Prostate gland (tissue), 2 donors: Measurements from ENCODE around the gene MMP11. TPM values are rescaled to one million over a fixed set of nuclear protein-coding genes. Genes with fewer than 3 reads are reported as not detected.
A peak's percentile ranks its signal among the peaks of the same experiment; 100 is the strongest.

Experiments
- DNase-seq: peaks from one replicate; pipeline ENCODE4 v3.0.0-alpha.2; 2019; ENCODE audit warnings: low spot score
- H3K27ac ChIP-seq, 2 donors: fragments of 200-600 bp; sonication (generic); 2 replicates each; pipeline ENCODE4 v1.5.1; 2017 to 2019
- H3K27me3 ChIP-seq: fragments of 200-600 bp; sonication (generic); replicated peaks from 2 replicates; pipeline ENCODE4 v1.5.1; 2019; ENCODE audit not compliant: insufficient read depth
- H3K36me3 ChIP-seq, 2 donors: fragments of 200-600 bp; sonication (generic); 1 replicate in 1 of 2; 2 replicates in 1 of 2; pipeline versions ENCODE4 v1.5.1 to v1.8.1; 2017 to 2019
- H3K4me1 ChIP-seq: fragments of 200-600 bp; sonication (generic); replicated peaks from 2 replicates; pipeline ENCODE4 v1.5.1; 2019
- H3K4me3 ChIP-seq, 2 donors: fragments of 200-600 bp; sonication (generic); 2 replicates each; pipeline ENCODE4 v1.5.1; 2017 to 2019
- H3K9me3 ChIP-seq: fragments of 200-600 bp; sonication (generic); 2 replicates; pipeline ENCODE4 v1.5.1; 2017
- CTCF ChIP-seq, 4 experiments: fragments of 200-600 bp in 2 of 4; fragments of 450-650 bp in 2 of 4; sonication (generic) in 2 of 4; IDR thresholded peaks; 1 replicate in 3 of 4; 2 replicates in 1 of 4; pipeline ENCODE4 v1.5.1; 2016 to 2019; ENCODE audit warnings: antibody characterized with exemption in 4 of 4, mild to moderate bottlenecking in 2 of 4, moderate library complexity in 2 of 4
- POLR2A ChIP-seq: fragments of 450-650 bp; IDR thresholded peaks from one replicate; pipeline ENCODE4 v1.6.1; 2016; ENCODE audit warnings: antibody characterized with exemption, mild to moderate bottlenecking
- POLR2AphosphoS5 ChIP-seq: sonication (generic); formaldehyde crosslinking; IDR thresholded peaks from one replicate; pipeline ENCODE4 v1.6.1; 2017; ENCODE audit warnings: antibody characterized with exemption
- WGBS: methylation state at CpG from one replicate; pipeline ENCODE4 v1.1.5; 2018; 5-methylcytosine and 5-hydroxymethylcytosine counted together
- intact Hi-C: fragments of 100-400 bp; cut with DNase I; formaldehyde crosslinking; loops from one replicate; pipeline ENCODE4 v1.14.2; 2022
- total RNA-seq, 2 donors: library from RNA; depleted of rRNA; stranded (reverse); fragments of >200 nt; gene quantifications; one replicate each; pipeline ENCODE4 v1.1.0, GENCODE V29; 2016

Gene MMP11
- total RNA-seq, 2 donors from 2014 or later: 6.3 to 26.6 TPM

DNA sequence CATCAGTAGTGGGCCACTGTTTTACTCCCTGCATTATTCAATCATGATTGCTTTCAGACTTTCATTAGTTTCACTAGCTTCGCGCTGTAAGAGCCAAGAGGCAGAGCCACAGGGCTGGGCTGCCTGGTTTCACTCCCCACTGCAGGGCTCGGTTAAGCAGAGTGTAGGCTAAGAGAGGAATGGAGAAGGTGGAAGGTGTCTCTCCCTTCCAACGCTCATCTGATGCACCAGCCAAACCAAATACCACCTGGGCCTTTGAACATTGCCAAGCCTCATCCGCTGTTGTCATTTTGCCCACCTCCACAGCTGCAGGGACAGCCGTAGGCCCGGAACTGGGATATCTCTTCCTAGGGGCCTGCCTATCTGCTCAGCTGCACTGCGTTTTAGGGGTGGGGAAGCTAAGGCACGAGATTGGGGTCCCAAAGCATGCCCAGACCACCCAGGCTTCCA, 13.6 kb downstream of the MMP11 start:
- Histone ChIP-seq H3K27me3 (no peaks in the 10 kb centered on the region), H3K9me3 (no peaks in the 10 kb centered on the region), H3K4me1 (no peaks in the 10 kb centered on the region), H3K4me3 (peak overlapping the region; percentile 95 to 97), H3K27ac (peak overlapping the region; percentile 100), H3K36me3 (no peaks in the 10 kb centered on the region)
- no peak for TF ChIP-seq CTCF (IDR thresholded peaks at IDR 0.05)
- TF ChIP-seq POLR2A: no peak
- no peak for TF ChIP-seq POLR2AphosphoS5
- peak; percentile 25 for DNase-seq
- intact Hi-C loops: loop anchor here (5.0 kb wide), 1 partner anchor 61 kb away; no protein-coding TSS in a partner anchor
- 20% methylated on average over 9 of the region's 9 CpGs for WGBS

DNA sequence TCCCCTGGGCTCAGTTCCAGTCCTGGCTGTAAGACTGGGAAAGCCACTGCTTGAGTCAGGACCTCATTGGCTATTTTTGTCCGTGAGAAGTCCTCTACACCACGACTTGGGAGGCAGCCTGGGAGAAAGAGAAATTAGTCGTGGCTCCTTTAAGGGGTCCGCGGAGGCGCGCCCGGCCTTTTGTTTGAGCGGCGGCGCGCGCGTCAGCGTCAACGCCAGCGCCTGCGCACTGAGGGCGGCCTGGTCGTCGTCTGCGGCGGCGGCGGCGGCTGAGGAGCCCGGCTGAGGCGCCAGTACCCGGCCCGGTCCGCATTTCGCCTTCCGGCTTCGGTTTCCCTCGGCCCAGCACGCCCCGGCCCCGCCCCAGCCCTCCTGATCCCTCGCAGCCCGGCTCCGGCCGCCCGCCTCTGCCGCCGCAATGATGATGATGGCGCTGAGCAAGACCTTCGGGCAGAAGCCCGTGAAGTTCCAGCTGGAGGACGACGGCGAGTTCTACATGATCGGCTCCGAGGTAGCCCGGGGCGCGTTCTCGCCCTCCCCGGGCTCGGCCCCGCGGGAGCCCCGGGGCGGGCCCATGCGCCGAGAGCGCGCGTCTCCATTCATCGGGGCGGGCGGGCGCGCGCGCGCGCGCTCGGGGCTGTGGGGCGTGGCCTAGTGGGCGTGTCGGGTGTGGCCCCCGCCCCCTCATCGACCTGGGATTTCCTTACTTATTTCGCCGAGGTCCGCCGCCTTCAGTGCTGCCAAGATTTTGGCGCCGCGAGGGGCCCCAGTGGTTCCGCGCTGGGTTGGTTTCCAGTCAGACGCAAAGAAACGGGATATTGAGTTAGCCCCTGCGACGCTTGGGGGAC, 14.3 kb downstream of the MMP11 start, which contains the start of gene SMARCB1:
TSS of gene SMARCB1 (plus strand) at position 215 of the 848 bp plus-strand sequence. CDS start at position 419, 204 bp downstream.
- Histone ChIP-seq H3K9me3 (no peaks in the 10 kb centered on the region), H3K27ac (peak within 1 kb of the TSS; percentile 100), H3K27me3 (no peaks in the 10 kb centered on the region), H3K4me1 (peaks cover 2% of the 10 kb centered on the region), H3K36me3 (no peaks in the 10 kb centered on the region), H3K4me3 (peak within 1 kb of the TSS; percentile 95 to 97)
- TF ChIP-seq CTCF (IDR thresholded peaks at IDR 0.05) (peak in 2 of 4 experiments; percentile 11 to 16), POLR2AphosphoS5 (peak; percentile 60), POLR2A (peak; percentile 68)
- under 1% methylated on average over 81 of the region's 97 CpGs for WGBS
- intact Hi-C loops: loop anchor here (5.0 kb wide), 1 partner anchor 60 kb away; no protein-coding TSS in a partner anchor
- peak; percentile 85 for DNase-seq

- TF ChIP-seq POLR2AphosphoS5 (no peak), CTCF (IDR thresholded peaks at IDR 0.05) (no peak), POLR2A (no peak)
- no peaks in the 10 kb centered on the region for H3K9me3 ChIP-seq
- peak overlapping the region; percentile 95 to 97 for H3K4me3 ChIP-seq
- peaks cover 6% of the 10 kb centered on the region for H3K4me1 ChIP-seq
- no peak for DNase-seq
- intact Hi-C loops: loop anchor here (5.0 kb wide), 1 partner anchor 60 kb away; no protein-coding TSS in a partner anchor
- H3K27me3 ChIP-seq: no peaks in the 10 kb centered on the region
- 0% methylated on average over 5 of the region's 5 CpGs for WGBS
- no peaks in the 10 kb centered on the region for H3K36me3 ChIP-seq
- H3K27ac ChIP-seq: peak overlapping the region; percentile 100
Observed at GRCh38 chr22:23787600-23787896, 14.9 kb downstream of the MMP11 start.

GRCh38 chr22:23787910-23788309, 15.3 kb downstream of the MMP11 start:
- DNase-seq: no peak
- intact Hi-C loops: loop anchor here (5.0 kb wide), 1 partner anchor 59 kb away; no protein-coding TSS in a partner anchor

More at GRCh38 chr22:23787910-23788309, 15.3 kb downstream of the MMP11 start:
- WGBS: 46% methylated on average over 3 of the region's 3 CpGs
- H3K4me3 ChIP-seq: peak overlapping the region; percentile 95 to 97
- H3K4me1 ChIP-seq: peaks cover 6% of the 10 kb centered on the region
- H3K36me3 ChIP-seq: no peaks in the 10 kb centered on the region
- TF ChIP-seq POLR2AphosphoS5: no peak
- TF ChIP-seq CTCF (IDR thresholded peaks at IDR 0.05): no peak
- TF ChIP-seq POLR2A: no peak
- no peaks in the 10 kb centered on the region for H3K9me3 ChIP-seq
- H3K27me3 ChIP-seq: no peaks in the 10 kb centered on the region
- peak overlapping the region; percentile 100 for H3K27ac ChIP-seq
